ENCODE data around the gene USP3. TPM values are rescaled to one million over a fixed set of nuclear protein-coding genes. Genes with fewer than 3 reads are reported as not detected.
"Not testable (repeated sequence)": the region's sequence is repeated elsewhere in the genome, so short reads cannot be mapped to it uniquely, and the experiment has no call there.

The USP3 gene
- polyA plus RNA-seq, 1 donor from 2014 or later = 42.7 TPM

DNA sequence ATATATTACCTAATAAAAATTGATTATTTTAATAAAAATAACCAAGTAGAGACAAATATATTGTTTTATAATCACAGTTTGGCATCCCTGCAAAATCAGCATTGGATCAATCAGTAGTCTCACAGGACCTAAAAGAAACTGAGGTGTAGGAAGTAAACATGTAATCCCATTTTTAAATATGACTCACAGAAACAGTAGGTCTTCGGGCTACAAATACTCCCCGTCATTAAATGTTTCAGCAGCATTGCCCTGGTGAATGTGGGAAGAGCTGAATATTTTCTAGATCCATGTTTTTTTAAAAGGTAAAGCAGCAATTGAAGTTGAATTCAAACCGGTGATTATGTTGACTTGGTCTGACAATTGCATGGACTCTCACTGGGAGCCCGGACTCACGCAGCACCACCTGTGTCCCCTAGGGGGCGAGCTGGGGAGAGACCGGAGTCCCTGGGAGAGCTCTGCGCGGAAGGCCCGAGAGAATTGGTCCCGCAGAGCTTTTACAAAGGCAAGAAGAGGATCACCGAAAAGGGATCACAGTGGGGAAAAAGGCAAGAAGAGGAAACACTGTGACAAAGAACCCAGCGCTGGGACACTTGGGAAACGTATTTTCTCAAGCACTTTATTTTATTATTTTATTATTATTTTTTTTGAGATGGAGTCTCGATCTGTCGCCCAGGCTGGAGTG, 17.2 kb upstream of the USP3 start:
- Mint-ChIP-seq H3K4me3 (peak overlapping the region in 3 of 4 donors; percentile 42 to 94 (median 87)), H3K4me1 (peaks cover 41 to 58% (median 53%) of the 10 kb centered on the region in 3 donors), H3K27me3 (peaks cover 2% of the 10 kb centered on the region), H3K36me3 (peaks cover 5% of the 10 kb centered on the region), H3K9me3 (peaks cover 0 to 2% (median 1%) of the 10 kb centered on the region in 3 donors), H3K27ac (peak overlapping the region; percentile 15 to 57 (median 47))

DNA sequence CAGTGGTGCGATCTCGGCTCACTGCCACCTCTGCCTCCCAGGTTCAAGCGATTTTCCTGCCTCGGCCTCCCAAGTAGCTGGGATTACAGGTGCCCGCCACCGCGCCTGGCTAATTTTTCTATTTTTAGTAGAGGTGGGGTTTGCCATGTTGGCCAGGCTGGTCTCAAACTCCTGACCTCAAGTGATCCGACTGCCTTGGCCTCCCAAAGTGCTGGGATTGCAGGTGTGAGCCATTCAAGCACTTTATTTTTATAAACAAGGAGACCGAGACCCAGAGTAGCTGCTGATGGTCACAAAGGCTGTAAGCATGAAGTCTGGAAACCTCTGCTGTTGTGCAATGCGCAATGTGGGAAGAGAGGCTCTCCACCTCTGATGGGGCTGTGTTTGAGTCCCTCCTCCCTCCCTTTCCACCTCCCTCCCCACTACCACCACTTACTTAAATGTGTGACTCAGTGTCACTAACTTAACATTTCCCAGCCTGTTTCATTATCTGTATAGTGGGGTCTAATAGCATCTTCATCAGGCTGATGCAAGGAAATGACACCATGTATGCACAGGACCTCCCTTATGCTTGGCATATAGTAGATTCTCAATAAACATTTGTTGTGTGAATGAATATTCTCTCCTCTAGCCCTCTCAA, 16.5 kb upstream of the USP3 start:
- Mint-ChIP-seq H3K4me3 (peak overlapping the region in 1 of 4 donors; percentile 54), H3K27ac (peak overlapping the region in 2 of 3 donors; percentile 15 to 54), H3K4me1 (peaks cover 45 to 60% (median 50%) of the 10 kb centered on the region in 3 donors)
- H3K9me3 Mint-ChIP-seq, H3K27me3 Mint-ChIP-seq, H3K36me3 Mint-ChIP-seq: not testable (repeated sequence)

- Mint-ChIP-seq H3K9me3 (peaks cover 0 to 2% (median 1%) of the 10 kb centered on the region in 3 donors), H3K27ac (peak overlapping the region in 1 of 3 donors; percentile 9), H3K4me3 (peak overlapping the region in 1 of 4 donors; percentile 54), H3K4me1 (peaks cover 44 to 61% (median 54%) of the 10 kb centered on the region in 3 donors), H3K36me3 (peaks cover 5% of the 10 kb centered on the region), H3K27me3 (peaks cover 2% of the 10 kb centered on the region)
Measured at GRCh38 chr15:63488398-63488960, 15.9 kb upstream of the USP3 start.

- Mint-ChIP-seq H3K9me3 (peaks cover 0 to 2% (median 1%) of the 10 kb centered on the region in 3 donors), H3K27me3 (peaks cover 2% of the 10 kb centered on the region), H3K4me3 (no peak overlapping the region), H3K36me3 (peaks cover 5% of the 10 kb centered on the region), H3K4me1 (peaks cover 35 to 57% (median 49%) of the 10 kb centered on the region in 3 donors), H3K27ac (no peak overlapping the region)
Measured at GRCh38 chr15:63489352-63489751, 15.0 kb upstream of the USP3 start.

DNA sequence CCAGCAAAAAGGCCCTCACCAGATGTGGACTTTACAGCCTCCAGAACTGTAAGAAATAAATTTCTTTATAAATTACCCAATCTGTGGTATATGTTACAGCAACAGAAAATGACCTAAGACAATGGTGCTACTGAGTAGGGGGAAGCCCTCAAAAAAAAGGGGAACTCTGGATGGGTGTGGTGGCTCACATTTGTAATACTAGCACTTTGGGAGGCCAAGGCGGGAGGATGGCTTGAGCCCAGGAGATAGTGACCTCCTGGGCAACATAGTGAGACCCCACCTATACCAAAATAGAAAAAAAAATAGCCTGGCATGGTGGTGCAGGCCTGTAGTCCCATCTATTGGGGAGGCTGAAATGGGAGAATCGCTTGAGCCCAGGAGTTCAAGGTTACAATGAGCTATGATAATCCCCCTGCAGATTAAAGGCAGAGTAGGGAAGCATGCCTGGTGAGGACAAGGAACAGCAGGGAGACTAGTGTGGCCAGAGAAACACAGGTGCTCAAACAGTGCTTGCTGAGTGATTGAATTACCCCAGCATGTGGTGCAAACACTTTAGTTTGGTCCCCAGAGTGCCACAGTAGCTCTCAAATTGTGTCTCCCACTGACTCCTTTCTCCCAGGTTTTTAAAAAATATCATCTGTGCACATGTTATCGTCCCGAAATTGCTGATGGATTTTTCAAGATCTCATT, 13.9 kb upstream of the USP3 start:
- H3K4me1 Mint-ChIP-seq = peaks cover 27 to 55% (median 47%) of the 10 kb centered on the region in 3 donors
- peaks cover 5% of the 10 kb centered on the region for H3K36me3 Mint-ChIP-seq
- peaks cover 0 to 2% (median 1%) of the 10 kb centered on the region in 3 donors for H3K9me3 Mint-ChIP-seq
- peaks cover 2% of the 10 kb centered on the region for H3K27me3 Mint-ChIP-seq
- peak overlapping the region; percentile 34 to 87 (median 70) for H3K4me3 Mint-ChIP-seq
- H3K27ac Mint-ChIP-seq = peak overlapping the region; percentile 90 to 94 (median 92)

GRCh38 chr15:63491116-63491827, 13.1 kb upstream of the USP3 start:
- Mint-ChIP-seq H3K4me3 (peak overlapping the region; percentile 16 to 87 (median 70)), H3K4me1 (peaks cover 27 to 56% (median 47%) of the 10 kb centered on the region in 3 donors), H3K27ac (peak overlapping the region; percentile 82 to 94 (median 92)), H3K27me3 (peaks cover 2% of the 10 kb centered on the region), H3K36me3 (peaks cover 5% of the 10 kb centered on the region), H3K9me3 (peaks cover 0 to 2% (median 1%) of the 10 kb centered on the region in 3 donors)

DNA sequence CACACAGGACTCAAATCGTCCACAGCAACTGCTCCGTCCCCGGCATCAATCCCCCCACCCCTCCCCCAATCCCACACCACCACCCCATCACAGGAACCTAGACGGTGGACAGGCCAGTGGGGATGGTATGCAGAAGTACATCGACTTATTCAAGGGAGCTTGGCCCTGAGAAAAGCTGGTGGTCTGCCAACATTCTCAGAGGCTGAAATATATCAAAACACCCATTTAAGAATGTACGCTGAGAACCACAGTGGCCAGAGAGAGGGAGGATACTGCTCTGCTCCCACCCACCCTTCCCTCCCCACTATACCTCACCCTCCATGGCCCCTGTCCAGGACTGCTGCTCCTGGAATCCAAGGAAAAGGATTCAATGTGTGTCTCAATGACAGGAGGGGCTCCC, 12.4 kb upstream of the USP3 start:
- peak overlapping the region in 1 of 4 donors; percentile 63 for H3K4me3 Mint-ChIP-seq
- peaks cover 0 to 2% (median 1%) of the 10 kb centered on the region in 3 donors for H3K9me3 Mint-ChIP-seq
- H3K4me1 Mint-ChIP-seq = peaks cover 27 to 56% (median 48%) of the 10 kb centered on the region in 3 donors
- peak overlapping the region in 2 of 3 donors; percentile 82 to 92 for H3K27ac Mint-ChIP-seq
- H3K27me3 Mint-ChIP-seq = peaks cover 2% of the 10 kb centered on the region
- peaks cover 5% of the 10 kb centered on the region for H3K36me3 Mint-ChIP-seq

GRCh38 chr15:63492541-63493077, 11.8 kb upstream of the USP3 start:
- peaks cover 2% of the 10 kb centered on the region for H3K36me3 Mint-ChIP-seq
- H3K9me3 Mint-ChIP-seq = peaks cover 0 to 2% (median 1%) of the 10 kb centered on the region in 3 donors
- H3K4me1 Mint-ChIP-seq = peaks cover 23 to 52% (median 45%) of the 10 kb centered on the region in 3 donors
- H3K27ac Mint-ChIP-seq = peak overlapping the region; percentile 6 to 92 (median 82)
- peak overlapping the region in 1 of 4 donors; percentile 33 for H3K4me3 Mint-ChIP-seq
- peaks cover 2% of the 10 kb centered on the region for H3K27me3 Mint-ChIP-seq

GRCh38 chr15:63493436-63493835, 11.0 kb upstream of the USP3 start:
- Mint-ChIP-seq H3K4me1 (peaks cover 23 to 49% (median 45%) of the 10 kb centered on the region in 3 donors), H3K9me3 (peaks cover 0 to 2% (median 1%) of the 10 kb centered on the region in 3 donors), H3K4me3 (peak overlapping the region in 1 of 4 donors; percentile 1), H3K27ac (peak overlapping the region; percentile 29 to 92 (median 82)), H3K36me3 (peaks cover 2% of the 10 kb centered on the region), H3K27me3 (peaks cover 2% of the 10 kb centered on the region)

DNA sequence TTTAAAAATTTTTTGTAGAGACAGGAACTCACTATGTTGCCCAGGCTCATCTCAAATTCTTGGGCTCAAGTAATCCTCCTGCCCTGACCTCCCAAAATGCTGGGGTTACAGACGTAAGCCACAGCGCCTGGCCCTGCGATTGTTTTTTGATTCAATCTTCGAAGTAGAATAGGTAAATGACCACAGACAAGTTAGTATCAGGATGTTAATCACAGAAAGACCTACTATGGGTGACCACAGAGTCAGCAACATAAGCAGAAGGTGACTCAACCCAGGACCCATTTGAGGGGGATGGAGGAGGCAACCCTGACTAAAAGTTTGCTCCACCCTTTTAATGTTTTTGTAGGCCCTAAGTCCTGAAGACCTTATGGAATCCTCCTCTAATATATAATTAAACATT, 10.0 kb upstream of the USP3 start:
- H3K36me3 Mint-ChIP-seq = peaks cover 2% of the 10 kb centered on the region
- H3K4me3 Mint-ChIP-seq = no peak overlapping the region
- H3K4me1 Mint-ChIP-seq = peaks cover 23 to 54% (median 49%) of the 10 kb centered on the region in 3 donors
- no peak overlapping the region for H3K27ac Mint-ChIP-seq
- peaks cover 2% of the 10 kb centered on the region for H3K27me3 Mint-ChIP-seq
- H3K9me3 Mint-ChIP-seq = peaks cover 0 to 2% (median 1%) of the 10 kb centered on the region in 3 donors

DNA sequence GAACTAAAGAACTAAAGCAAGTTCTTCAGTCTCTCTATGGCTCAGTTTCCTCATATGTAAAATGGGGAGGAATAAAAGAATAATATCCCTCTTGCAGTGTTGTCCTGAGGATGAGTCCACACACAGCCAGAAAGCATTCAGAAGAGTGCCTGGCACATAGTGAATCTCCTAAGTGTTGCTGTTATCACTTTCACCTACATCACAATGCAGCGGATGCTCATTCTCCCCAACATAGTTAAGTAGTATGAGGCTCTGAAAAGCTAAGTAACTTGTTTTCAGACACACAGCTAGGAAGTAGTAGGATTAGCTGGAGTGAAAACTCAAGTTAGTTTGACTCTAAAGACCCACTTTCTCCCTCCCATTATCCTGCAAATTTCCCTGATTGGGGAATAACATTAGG, 9.1 kb upstream of the USP3 start:
- Mint-ChIP-seq H3K27me3 (peaks cover 2% of the 10 kb centered on the region), H3K9me3 (peaks cover 0 to 2% (median 1%) of the 10 kb centered on the region in 3 donors), H3K4me3 (peak overlapping the region in 1 of 4 donors; percentile 2), H3K27ac (no peak overlapping the region), H3K36me3 (peaks cover 2% of the 10 kb centered on the region), H3K4me1 (peaks cover 26 to 59% (median 54%) of the 10 kb centered on the region in 3 donors)

DNA sequence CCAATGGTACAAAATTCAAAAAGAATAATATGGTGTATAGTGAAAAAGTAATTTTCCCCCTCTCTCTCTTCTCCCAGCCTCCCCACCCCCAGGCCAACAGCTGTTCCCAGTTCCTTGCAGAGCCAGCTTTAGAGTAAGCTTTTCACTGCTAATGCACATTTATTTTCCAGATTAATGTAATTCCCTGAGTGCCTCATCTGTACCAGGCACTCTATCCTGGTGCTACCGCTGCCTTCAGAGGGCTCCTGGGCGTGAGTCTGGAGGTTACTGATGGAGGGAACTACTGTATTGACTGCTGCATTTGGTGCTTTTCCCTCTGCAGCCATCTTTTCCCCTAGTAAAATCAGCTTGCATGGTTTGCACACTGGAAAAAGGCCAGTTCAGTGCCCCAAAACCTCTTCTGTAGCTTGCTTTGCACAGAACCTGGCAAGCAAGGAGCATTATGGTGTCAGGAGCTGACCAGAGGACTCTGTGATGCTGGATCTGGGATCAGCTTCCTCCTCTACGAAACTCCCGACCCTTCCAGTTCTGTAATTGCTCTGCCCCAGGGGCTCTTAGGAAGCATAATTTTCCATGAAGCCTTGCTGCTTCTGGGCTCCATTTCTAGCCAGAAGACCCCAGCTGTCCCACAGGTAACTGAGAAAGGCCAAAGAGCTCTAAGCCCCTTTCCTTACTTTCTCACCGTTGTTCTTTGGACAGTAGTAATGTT, 8.5 kb upstream of the USP3 start:
- H3K4me3 Mint-ChIP-seq = peak overlapping the region in 1 of 4 donors; percentile 14
- no peaks in the 10 kb centered on the region for H3K27me3 Mint-ChIP-seq
- H3K36me3 Mint-ChIP-seq = peaks cover under 1% of the 10 kb centered on the region
- peaks cover 26 to 58% (median 54%) of the 10 kb centered on the region in 3 donors for H3K4me1 Mint-ChIP-seq
- peaks cover 0 to under 1% (median under 1%) of the 10 kb centered on the region in 3 donors for H3K9me3 Mint-ChIP-seq
- H3K27ac Mint-ChIP-seq = no peak overlapping the region

Measured in IgD-negative memory B cell (primary cell).